T-cell (primary cell): ENCODE results near the gene HLCS. TPM values are rescaled to one million over a fixed set of nuclear protein-coding genes. Genes with fewer than 3 reads are reported as not detected.

Experiments used
- ATAC-seq, 4 experiments: fragments of 200-7000 bp in 3 of 4; fragments of 150-1000 bp in 1 of 4; cut with Tn5 transposase; replicated peaks in 1 of 4; 1 replicate in 3 of 4; 2 replicates in 1 of 4; pipeline ENCODE4 v1.10.0; 2021; ENCODE audit warnings: moderate library complexity in 3 of 4, mild to moderate bottlenecking in 2 of 4, moderate number of reproducible peaks in 1 of 4
- CTCF ChIA-PET, 2 donors: fragments of 300-600 bp; sonication (Branson Sonifier 250); formaldehyde crosslinking; loops; one replicate each; lab custom pipeline; 2022; ENCODE audit warnings: antibody characterized with exemption in 2 of 2; lab: Charles Lee
- POLR2A ChIA-PET, 2 donors: fragments of 300-600 bp; sonication (Branson Sonifier 250); formaldehyde crosslinking; loops; one replicate each; lab custom pipeline; 2022; ENCODE audit warnings: antibody characterized with exemption in 2 of 2; lab: Charles Lee
- DNase-seq, 35 experiments: peaks; one replicate each; pipeline versions ENCODE4 v3.0.0 to v3.0.0-alpha.2; 2013 to 2023
- H3K27ac ChIP-seq: one replicate; pipeline ENCODE4 v1.5.1; 2013; ENCODE audit warnings: low read length
- H3K27me3 ChIP-seq, 2 experiments: replicated peaks in 1 of 2; 1 replicate in 1 of 2; 2 replicates in 1 of 2; pipeline versions ENCODE4 v1.6.1 to v1.7.0; 2013; ENCODE audit warnings: low read length in 1 of 2, mixed read lengths in 1 of 2; ENCODE audit not compliant: control insufficient read depth in 2 of 2, insufficient read depth in 2 of 2; ENCODE audit errors: extremely low read depth in 1 of 2
- H3K36me3 ChIP-seq, 2 donors: 1 replicate in 1 of 2; 2 replicates in 1 of 2; pipeline versions ENCODE4 v1.6.1 to v1.7.0; 2013; ENCODE audit warnings: low read length in 1 of 2; ENCODE audit not compliant: control insufficient read depth in 2 of 2, insufficient read depth in 1 of 2; ENCODE audit errors: extremely low read depth in 1 of 2
- H3K4me1 ChIP-seq, 2 experiments: 1 replicate in 1 of 2; 2 replicates in 1 of 2; pipeline versions ENCODE4 v1.6.1 to v1.7.0; 2013; ENCODE audit warnings: low read length in 2 of 2, mixed read lengths in 1 of 2; ENCODE audit not compliant: insufficient read depth in 2 of 2, control insufficient read depth in 1 of 2; ENCODE audit errors: extremely low read depth in 1 of 2
- H3K4me3 ChIP-seq, 2 donors: 1 replicate in 1 of 2; 2 replicates in 1 of 2; pipeline versions ENCODE4 v1.5.1 to v1.7.0; 2013; ENCODE audit warnings: mild to moderate bottlenecking in 2 of 2, low read length in 1 of 2, moderate library complexity in 1 of 2; ENCODE audit not compliant: control insufficient read depth in 1 of 2; ENCODE audit errors: extremely low read depth in 1 of 2
- H3K9me3 ChIP-seq: 2 replicates; pipeline ENCODE4 v1.7.0; 2013
- H3K27ac Mint-ChIP-seq, 2 donors: one replicate each; pipeline ENCODE4 v1.8.0; 2020 to 2021; ENCODE audit warnings: mild to moderate bottlenecking in 2 of 2, mixed read lengths in 2 of 2
- H3K27me3 Mint-ChIP-seq, 2 donors: one replicate each; pipeline ENCODE4 v1.8.0; 2021 to 2022; ENCODE audit warnings: mixed read lengths in 2 of 2
- H3K36me3 Mint-ChIP-seq: one replicate; pipeline ENCODE4 v1.8.0; 2021; ENCODE audit warnings: mixed read lengths
- H3K4me1 Mint-ChIP-seq, 3 donors: one replicate each; pipeline ENCODE4 v1.8.0; 2020 to 2022; ENCODE audit warnings: mixed read lengths in 3 of 3, mild to moderate bottlenecking in 1 of 3
- H3K4me3 Mint-ChIP-seq, 3 donors: one replicate each; pipeline ENCODE4 v1.8.0; 2020 to 2022; ENCODE audit warnings: mild to moderate bottlenecking in 3 of 3, mixed read lengths in 3 of 3, moderate library complexity in 3 of 3
- H3K9me3 Mint-ChIP-seq, 3 donors: one replicate each; pipeline ENCODE4 v1.8.0; 2020 to 2022; ENCODE audit warnings: mixed read lengths in 3 of 3
- WGBS: methylation state at CpG from one replicate; pipeline ENCODE4 v1.1.5; 2013; ENCODE audit warnings: missing lambda C conversion rate; ENCODE audit not compliant: insufficient coverage; 5-methylcytosine and 5-hydroxymethylcytosine counted together
- total RNA-seq, 35 experiments: library from RNA in 6 of 35; stranded (reverse) in 6 of 35; fragments of 120-200 nt in 1 of 35; gene quantifications; one replicate each; pipeline versions ENCODE4 v1.2.1 to v1.2.4 and lab custom pipeline; 2013 to 2026

The HLCS gene
- total RNA-seq, 5 donors from 2014 or later (not counting 1 experiment from before 2014, with no cell fraction given) = 13.0 to 15.6 (median 13.8) TPM

- no peak for ATAC-seq
- H3K27me3 Mint-ChIP-seq = peaks cover 35 to 39% of the 10 kb centered on the region in 2 donors
These were observed 223.5 kb downstream of the HLCS start for GRCh38 chr21:36743008-36743407.

GRCh38 chr21:36741506-36741905, 225.0 kb downstream of the HLCS start:
- ATAC-seq (no peak), DNase-seq (no peak)
- Histone ChIP-seq H3K27ac (no peak overlapping the region), H3K4me3 (no peak overlapping the region), H3K4me1 (no peaks in the 10 kb centered on the region), H3K9me3 (no peaks in the 10 kb centered on the region), H3K36me3 (no peaks in the 10 kb centered on the region), H3K27me3 (peaks cover 2 to 46% of the 10 kb centered on the region in 2 experiments)
- H3K4me1 Mint-ChIP-seq = peaks cover 0 to 2% (median 1%) of the 10 kb centered on the region in 3 donors
- POLR2A ChIA-PET = no interaction called here
- peaks cover 32 to 36% of the 10 kb centered on the region in 2 donors for H3K27me3 Mint-ChIP-seq
- H3K27ac Mint-ChIP-seq = no peak overlapping the region
- no peak overlapping the region for H3K4me3 Mint-ChIP-seq
- H3K36me3 Mint-ChIP-seq = no peaks in the 10 kb centered on the region
- CTCF ChIA-PET = interaction anchor here in 1 of 2 donors (0.6 kb wide), 1 partner anchor 689 kb away, joined by 3 read pairs; no protein-coding TSS in a partner anchor
- WGBS = 93% methylated on average over 20 of the region's 21 CpGs
- H3K9me3 Mint-ChIP-seq = no peaks in the 10 kb centered on the region

More at GRCh38 chr21:36743008-36743407, 223.5 kb downstream of the HLCS start:
- H3K27ac Mint-ChIP-seq = no peak overlapping the region
- WGBS = 87% methylated on average over 5 of the region's 7 CpGs
- H3K4me3 ChIP-seq = no peak overlapping the region
- H3K9me3 Mint-ChIP-seq = no peaks in the 10 kb centered on the region
- H3K27me3 ChIP-seq = peaks cover 2 to 44% of the 10 kb centered on the region in 2 experiments
- CTCF ChIA-PET = no interaction called here
- no peak for DNase-seq
- no peak overlapping the region for H3K27ac ChIP-seq
- POLR2A ChIA-PET = no interaction called here
- H3K36me3 Mint-ChIP-seq = no peaks in the 10 kb centered on the region
- H3K36me3 ChIP-seq = no peaks in the 10 kb centered on the region
- H3K9me3 ChIP-seq = no peaks in the 10 kb centered on the region
- no peaks in the 10 kb centered on the region for H3K4me1 ChIP-seq
- H3K4me3 Mint-ChIP-seq = no peak overlapping the region
- H3K4me1 Mint-ChIP-seq = peaks cover 0 to 10% (median 9%) of the 10 kb centered on the region in 3 donors

- DNase-seq (no peak), ATAC-seq (no peak)
- H3K9me3 ChIP-seq = no peaks in the 10 kb centered on the region
- Mint-ChIP-seq H3K27me3 (peaks cover 22 to 31% of the 10 kb centered on the region in 2 donors), H3K36me3 (peaks cover 3% of the 10 kb centered on the region), H3K4me1 (no peaks in the 10 kb centered on the region), H3K9me3 (no peaks in the 10 kb centered on the region), H3K27ac (no peak overlapping the region), H3K4me3 (no peak overlapping the region)
- POLR2A ChIA-PET = interaction anchor here in 1 of 2 donors (0.6 kb wide), 1 partner anchor 136 kb away, joined by 3 read pairs; no protein-coding TSS in a partner anchor
- 92% methylated on average over 2 of the region's 12 CpGs for WGBS
- no peak overlapping the region for H3K27ac ChIP-seq
- H3K4me1 ChIP-seq = no peaks in the 10 kb centered on the region
- CTCF ChIA-PET = no interaction called here
- H3K36me3 ChIP-seq = no peaks in the 10 kb centered on the region
- H3K4me3 ChIP-seq = no peak overlapping the region
- peaks cover 0 to 46% of the 10 kb centered on the region in 2 experiments for H3K27me3 ChIP-seq
These were observed 227.9 kb downstream of the HLCS start for GRCh38 chr21:36738489-36739126.

- Mint-ChIP-seq H3K27me3 (peaks cover 18 to 31% of the 10 kb centered on the region in 2 donors), H3K27ac (no peak overlapping the region), H3K4me1 (no peaks in the 10 kb centered on the region), H3K36me3 (peaks cover 3% of the 10 kb centered on the region), H3K4me3 (no peak overlapping the region), H3K9me3 (no peaks in the 10 kb centered on the region)
- ChIA-PET POLR2A (no interaction called here), CTCF (no interaction called here)
- ATAC-seq (no peak), DNase-seq (no peak)
- H3K27ac ChIP-seq = no peak overlapping the region
- H3K27me3 ChIP-seq = peaks cover 0 to 40% of the 10 kb centered on the region in 2 experiments
- 81% methylated on average over 10 of the region's 15 CpGs for WGBS
- no peak overlapping the region for H3K4me3 ChIP-seq
- H3K9me3 ChIP-seq = no peaks in the 10 kb centered on the region
- no peaks in the 10 kb centered on the region for H3K4me1 ChIP-seq
- no peaks in the 10 kb centered on the region for H3K36me3 ChIP-seq
These were observed 230.6 kb downstream of the HLCS start for GRCh38 chr21:36735724-36736320.

GRCh38 chr21:36735201-36735515, 231.3 kb downstream of the HLCS start:
- peaks cover 20 to 31% of the 10 kb centered on the region in 2 donors for H3K27me3 Mint-ChIP-seq
- CTCF ChIA-PET = no interaction called here
- no peaks in the 10 kb centered on the region for H3K9me3 Mint-ChIP-seq
- DNase-seq = no peak
- H3K4me3 Mint-ChIP-seq = no peak overlapping the region
- no peak for ATAC-seq
- peaks cover 3% of the 10 kb centered on the region for H3K36me3 Mint-ChIP-seq
- 71% methylated on average over 2 of the region's 4 CpGs for WGBS
- H3K4me1 Mint-ChIP-seq = no peaks in the 10 kb centered on the region
- Histone ChIP-seq H3K4me1 (no peaks in the 10 kb centered on the region), H3K4me3 (no peak overlapping the region), H3K9me3 (no peaks in the 10 kb centered on the region), H3K27ac (no peak overlapping the region), H3K27me3 (peaks cover 0 to 40% of the 10 kb centered on the region in 2 experiments), H3K36me3 (no peaks in the 10 kb centered on the region)
- no peak overlapping the region for H3K27ac Mint-ChIP-seq
- POLR2A ChIA-PET = no interaction called here

- H3K9me3 ChIP-seq = no peaks in the 10 kb centered on the region
- DNase-seq (no peak), ATAC-seq (no peak)
- H3K4me1 ChIP-seq = no peaks in the 10 kb centered on the region
- H3K27me3 ChIP-seq = peaks cover 0 to 39% of the 10 kb centered on the region in 2 experiments
- H3K27ac ChIP-seq = no peak overlapping the region
- Mint-ChIP-seq H3K4me3 (no peak overlapping the region), H3K36me3 (peaks cover 3% of the 10 kb centered on the region), H3K27me3 (peaks cover 20 to 36% of the 10 kb centered on the region in 2 donors), H3K9me3 (no peaks in the 10 kb centered on the region), H3K4me1 (no peaks in the 10 kb centered on the region), H3K27ac (no peak overlapping the region)
- H3K4me3 ChIP-seq = no peak overlapping the region
- ChIA-PET CTCF (no interaction called here), POLR2A (no interaction called here)
- WGBS = 96% methylated on average over 6 of the region's 9 CpGs
- no peaks in the 10 kb centered on the region for H3K36me3 ChIP-seq
These were observed 231.9 kb downstream of the HLCS start for GRCh38 chr21:36734367-36735200.
